ENCODE results near the gene PDGFA. TPM values are rescaled to one million over a fixed set of nuclear protein-coding genes. Genes with fewer than 3 reads are reported as not detected.

PDGFA gene
- 1 to 10 TPM; 9.4 to 9.9 TPM for total RNA-seq

DNA sequence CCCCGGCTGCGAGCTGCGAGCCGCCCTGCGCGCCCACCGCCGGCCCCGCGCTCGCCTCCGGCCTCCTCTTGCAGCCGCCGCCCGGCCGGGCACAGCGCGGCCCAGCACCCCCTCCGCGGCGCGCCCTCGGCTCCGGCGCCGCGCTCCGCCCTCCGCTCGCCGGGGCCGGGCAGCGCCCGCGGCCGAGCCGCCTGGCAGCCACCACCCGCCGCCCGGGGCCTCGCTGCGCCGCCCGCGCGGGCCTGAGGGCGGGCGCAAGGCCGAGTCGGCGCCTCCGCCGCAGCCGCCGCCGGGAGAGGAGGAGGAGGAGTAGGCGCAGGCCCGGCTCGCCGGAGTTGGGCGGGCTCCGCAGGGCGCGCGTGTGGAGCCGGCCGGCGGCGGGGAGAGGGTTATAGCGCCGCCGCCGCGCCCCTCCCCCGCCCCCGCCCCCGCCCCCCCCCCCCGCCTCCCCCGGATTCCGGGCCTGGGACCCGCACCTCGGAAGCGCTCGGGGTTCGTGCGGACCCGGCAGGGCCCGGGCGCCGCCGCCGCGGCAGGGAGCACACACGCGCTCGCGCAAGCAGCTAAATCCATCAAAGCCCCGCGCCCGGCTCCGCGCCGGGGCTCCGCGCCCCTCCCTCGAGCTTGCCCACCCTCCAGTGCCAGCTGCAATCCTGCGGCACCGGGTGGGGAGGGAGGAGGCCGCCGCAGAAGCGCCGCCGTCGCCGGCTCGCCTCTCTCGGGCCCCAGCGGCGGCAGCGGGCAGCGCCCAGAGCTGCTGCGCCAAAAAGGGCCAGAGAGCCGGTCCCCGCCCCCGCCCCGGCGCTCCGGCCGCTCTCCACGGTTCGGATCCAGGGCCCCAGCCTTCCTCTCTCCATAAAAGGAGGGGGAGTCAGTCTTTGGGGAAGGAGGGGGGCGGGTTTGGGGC lies at the start of gene PDGFA:
Gene PDGFA (minus strand): TSS at position 363 of the 907 bp plus-strand sequence. CDS start 845 bp downstream, outside the sequence.
- ChIA-PET POLR2A (no interaction called here), CTCF (interaction anchor here (1.2 kb wide), 1 partner anchor 61 kb away, joined by 3 read pairs; no protein-coding TSS in a partner anchor)

DNA sequence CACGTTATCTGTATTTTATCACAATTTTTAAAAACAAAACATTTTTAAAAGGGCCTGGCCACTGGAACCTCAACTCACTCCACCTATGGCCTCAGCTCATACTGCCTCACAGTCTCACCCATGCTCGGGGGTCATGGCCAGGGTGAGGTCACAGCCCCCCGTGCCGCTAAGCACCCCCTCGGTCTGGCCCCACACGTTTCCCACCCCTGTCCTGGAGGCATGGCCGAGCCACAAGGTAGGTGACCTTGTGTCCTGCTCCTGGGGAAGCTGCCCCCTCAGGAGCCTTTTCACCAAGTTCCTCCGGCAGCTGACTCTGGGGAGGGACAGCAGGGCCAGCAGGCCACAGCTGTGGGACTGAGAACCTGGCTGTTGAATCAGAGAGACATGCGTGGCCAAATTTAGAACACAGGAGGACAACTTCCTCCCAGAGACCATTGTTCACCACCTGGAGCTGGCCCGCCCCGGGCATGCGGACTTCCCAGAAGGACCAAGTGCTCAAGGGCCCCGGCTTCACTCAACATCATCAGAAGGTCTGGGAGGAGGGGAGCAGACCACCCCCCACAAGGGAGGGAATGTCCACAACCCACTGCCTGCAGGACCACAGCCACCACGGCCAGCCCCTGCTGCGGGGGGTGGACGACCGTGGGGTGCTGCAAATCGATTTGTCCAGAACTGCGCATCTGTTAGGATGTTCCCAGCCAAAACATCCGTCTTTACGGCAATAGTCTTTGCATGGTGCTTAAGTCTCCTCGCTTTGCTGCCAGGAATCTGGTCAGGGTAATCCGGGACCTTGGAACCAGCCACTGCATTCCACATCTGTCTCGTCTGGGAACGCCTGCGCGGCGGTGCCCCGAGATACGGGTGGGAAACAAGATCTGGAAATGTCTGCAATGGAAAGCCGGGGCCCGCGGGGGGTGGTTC lies 48.6 kb upstream of the PDGFA start:
- ChIA-PET POLR2A (no interaction called here), CTCF (no interaction called here)

DNA sequence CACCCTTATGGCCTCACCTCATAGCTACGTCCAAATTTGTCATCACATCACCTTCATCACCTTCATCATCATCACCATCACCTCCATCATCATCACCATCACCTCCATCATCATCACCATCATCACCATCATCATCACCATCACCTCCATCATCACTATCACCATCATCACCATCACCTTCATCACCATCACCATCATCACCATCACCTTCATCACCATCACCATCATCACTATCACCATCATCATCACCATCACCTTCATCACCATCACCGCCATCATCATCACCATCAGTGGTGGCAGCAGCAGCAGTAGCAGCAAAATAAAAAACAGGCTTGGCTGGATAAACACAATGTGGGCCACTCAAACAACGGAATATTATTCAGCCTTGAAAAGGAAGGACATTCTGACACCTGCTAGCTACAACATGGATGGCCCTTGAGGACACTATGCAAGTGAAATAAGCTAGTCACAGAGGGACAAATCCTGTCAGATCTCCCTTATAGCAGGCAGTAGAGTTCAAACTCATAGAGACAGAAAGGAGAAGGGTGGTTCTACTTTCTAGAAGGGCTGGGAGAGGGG lies 47.7 kb upstream of the PDGFA start:
- CTCF ChIA-PET: no interaction called here
- POLR2A ChIA-PET: no interaction called here

DNA sequence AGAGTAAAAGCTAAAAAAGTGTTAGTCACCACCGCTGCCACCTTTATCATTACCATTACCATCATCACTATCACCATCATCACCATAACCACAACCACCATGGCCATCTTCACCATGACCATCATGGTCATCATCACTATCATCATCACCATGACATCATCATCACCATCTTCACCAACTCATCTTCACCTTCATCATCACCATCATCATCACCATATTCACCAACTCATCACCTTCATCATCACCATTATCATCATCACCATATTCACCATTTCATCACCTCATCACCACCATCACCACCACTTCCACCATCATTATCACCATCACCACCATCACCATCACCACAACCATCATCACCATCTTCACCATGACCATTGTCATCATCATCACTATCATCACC lies 46.5 kb upstream of the PDGFA start:
- CTCF ChIA-PET: no interaction called here
- POLR2A ChIA-PET: no interaction called here

DNA sequence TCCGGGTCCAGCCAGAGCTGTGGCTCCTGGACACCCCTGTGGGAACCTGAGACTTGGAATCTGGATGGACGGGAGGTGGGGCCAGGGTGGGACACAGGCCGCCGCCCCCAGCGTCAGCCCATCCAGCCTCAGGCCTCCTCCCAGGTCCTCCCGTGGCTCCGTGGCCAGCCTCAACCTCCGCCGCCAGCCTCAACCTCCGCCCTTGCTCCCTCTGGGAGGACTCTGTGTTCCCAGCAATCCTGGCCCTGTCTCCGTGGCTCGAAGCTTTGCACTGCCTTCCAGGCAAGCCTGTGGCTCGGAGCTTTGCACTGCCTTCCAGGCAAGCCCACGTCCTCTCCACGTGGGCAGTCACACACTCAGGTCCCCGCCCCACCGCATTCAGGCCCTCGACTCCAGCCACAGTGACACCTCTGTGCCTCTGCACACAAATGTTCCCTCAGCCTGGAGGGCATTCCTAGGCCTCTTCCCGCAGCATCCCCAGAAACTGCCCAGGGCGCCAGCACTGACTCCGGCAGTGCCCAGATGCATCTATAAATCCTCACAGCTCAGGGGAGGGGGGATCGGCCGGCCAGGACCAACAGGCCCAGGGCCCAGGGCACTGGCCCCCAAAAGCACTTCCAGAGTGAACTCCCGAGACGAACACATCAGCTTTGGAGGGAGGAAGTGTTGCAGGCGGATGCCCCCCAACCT lies 44.7 kb upstream of the PDGFA start:
- POLR2A ChIA-PET: no interaction called here
- CTCF ChIA-PET: no interaction called here

DNA sequence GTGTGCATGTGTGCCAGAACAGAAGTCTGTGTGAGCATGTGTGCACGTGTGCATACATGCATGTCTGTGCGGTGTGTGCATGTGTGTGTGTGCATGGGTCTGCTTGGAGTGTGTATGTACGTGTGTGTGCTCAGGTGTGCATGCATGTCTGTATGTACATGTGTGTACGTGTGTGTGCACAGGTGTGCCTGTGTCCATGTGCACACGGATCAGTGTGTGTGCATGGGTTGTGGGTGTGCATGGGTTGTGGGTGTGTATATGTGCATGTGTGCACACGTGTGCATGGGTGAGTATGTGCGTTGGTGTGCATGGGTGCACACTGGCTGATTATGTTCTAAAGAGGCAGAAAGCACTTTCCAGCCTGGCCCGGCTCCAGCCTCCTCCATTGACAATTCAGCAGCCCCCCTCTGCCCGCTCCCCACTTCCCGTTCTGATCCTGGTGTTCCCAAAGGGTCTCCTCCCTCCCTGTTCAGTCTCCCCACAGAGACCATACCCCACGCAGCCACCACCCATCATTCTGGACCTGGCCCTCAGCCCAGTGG lies 44.1 kb upstream of the PDGFA start:
- ChIA-PET POLR2A (no interaction called here), CTCF (no interaction called here)

DNA sequence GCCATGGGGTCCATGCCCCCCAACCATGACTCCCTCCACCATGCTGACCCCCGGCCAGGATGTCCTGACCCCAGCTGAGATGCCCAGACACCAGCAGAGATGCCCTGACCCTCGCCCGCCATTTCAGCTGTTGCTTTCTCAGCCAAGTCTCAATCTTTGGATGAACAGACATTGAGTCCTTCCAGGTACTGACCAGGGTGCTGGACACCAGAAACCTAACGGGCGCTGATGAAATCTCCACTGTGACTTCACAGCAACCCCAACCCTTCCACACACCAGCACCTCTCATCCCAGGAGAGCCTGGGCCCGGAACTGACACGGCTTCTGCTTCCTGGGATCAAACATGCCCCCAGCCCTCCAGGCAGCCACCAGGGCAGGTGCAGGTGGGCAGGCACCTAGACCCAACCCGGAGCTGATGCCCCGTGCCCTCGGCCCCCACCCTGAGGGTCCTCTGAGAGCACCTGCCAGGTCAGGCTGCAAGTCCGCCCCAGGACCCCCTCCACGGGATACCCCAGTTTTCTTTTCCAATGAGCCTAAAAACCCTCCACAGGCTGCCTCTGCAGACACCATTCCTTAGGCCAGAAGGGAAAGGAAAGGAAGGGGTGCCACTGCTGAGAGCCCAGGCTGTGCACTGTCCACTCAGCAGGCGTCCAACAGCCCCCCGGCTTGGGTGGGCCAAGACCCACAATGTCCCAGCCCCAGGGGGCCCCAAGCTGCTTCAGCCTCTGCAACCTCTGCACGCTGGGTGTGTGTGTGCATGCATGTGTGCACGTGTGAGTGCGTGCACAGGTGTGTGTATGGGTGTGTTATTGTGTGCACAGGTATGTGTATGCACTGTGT lies 43.4 kb upstream of the PDGFA start:
- ChIA-PET POLR2A (no interaction called here), CTCF (no interaction called here)

DNA sequence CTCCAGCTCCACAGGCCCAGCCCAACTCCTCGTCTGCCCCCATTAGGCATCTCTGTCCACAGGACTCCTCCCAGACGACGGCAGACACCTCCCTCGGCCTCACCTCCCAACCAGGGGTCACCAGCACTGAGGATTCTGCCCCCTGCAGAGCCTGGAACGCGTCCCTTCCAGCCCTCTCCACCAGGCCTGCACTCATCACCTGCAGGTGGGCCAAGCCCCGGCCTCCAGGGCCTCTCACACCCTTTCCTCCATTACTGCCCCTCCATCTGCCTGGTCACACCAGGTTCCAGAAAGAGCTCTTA lies 42.7 kb upstream of the PDGFA start:
- ChIA-PET POLR2A (no interaction called here), CTCF (no interaction called here)

DNA sequence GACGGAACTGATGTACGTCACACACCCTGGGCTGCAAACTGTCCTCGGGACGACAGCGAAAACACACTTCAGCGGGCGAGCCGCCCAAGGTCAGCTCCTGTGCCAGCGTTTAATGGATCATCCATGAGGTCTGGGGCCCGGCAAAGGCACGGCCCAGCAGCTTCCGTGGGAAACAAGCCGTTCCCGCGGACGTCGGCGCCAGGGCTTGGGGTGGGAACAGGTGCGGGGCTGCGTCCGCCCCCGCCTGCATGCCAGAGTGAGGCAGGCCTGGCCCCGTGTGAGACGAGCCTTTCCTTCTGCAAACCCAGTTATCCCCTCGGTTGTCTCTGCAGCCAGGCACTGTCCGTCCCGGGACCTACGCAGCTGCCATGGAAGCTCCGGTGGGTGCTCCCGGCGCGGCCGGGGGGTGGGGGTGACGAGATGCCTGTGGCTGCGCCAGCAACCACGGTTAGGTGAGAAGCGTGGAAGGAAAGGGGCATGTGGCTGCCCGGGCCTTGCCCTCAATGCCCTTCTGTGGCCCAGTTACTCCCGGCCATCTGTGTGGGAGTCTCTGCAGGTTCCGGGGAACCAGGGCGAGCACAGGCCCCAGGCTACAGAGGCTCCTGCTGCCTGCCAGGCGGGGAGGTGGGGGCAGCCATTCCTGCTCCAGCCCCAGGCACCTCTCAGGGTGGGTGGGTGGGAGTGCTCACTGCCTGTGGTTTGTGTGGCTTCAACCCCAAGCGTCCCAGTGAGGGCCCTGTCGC lies 42.2 kb upstream of the PDGFA start:
- POLR2A ChIA-PET: no interaction called here

DNA sequence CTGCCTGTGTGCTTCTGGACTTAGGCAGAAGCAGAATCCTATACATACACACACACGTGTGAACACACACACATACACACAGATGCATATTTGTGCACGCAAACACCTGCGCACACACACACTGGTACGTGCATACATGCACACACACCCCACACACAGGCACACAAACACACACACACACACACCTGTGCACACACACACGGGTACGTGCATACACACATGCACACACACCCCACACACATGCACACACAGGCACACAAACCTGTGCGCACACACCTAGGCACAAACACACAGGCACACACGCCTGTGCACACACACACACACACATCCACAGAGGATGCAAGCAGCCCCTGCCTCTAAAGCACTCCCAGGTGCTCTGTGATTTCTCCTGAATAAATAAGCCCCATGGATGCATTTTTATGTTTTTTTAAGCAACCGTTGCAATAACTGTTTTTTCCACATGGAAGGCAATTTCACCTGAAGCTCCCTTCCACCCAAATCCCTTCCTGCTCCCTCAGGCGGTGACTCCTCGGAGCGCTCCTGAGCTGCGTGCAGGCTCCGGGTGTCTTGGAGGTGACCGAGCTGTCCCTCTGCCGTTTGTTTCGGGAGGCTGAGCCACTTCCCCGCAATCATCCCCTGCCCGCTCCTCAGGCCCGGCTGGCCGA lies 41.5 kb upstream of the PDGFA start:
- CTCF ChIA-PET: no interaction called here
- POLR2A ChIA-PET: interaction anchor here (0.6 kb wide), 1 partner anchor 25 kb away, joined by 3 read pairs; no protein-coding TSS in a partner anchor

More for the DNA sequence above, 42.2 kb upstream of the PDGFA start:
- CTCF ChIA-PET: no interaction called here

DNA sequence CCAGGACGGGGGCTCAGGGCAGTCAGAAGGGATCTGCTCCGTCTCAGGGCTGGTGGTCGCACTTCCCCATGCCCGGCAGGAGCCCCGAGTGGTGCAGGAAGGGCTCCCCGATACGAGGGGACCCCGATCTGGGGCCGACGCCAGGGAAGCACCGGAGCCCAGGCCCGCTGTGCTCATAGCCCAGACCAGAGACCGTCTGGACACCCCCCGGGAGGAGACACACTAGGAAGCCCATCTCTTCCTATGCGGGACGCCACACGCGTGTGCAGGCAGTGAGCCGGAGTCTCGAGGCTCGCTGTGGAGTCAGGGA lies 39.7 kb upstream of the PDGFA start:
- CTCF ChIA-PET: no interaction called here
- POLR2A ChIA-PET: no interaction called here

DNA sequence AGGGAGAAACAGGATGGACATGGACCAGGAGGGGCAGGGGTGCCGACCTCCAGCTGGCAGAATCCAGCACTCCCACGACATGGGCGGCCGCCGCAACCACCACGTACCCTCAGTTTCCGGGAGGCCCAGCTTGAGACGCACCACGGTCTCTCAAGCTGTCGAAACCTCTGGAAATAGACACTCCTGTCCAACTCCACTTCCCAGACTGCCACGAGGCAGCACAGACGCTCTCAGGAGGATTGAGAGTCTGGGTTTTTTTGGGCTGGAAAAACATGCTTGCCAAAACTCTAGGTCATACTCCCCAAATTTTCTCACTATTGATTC lies 37.9 kb upstream of the PDGFA start:
- CTCF ChIA-PET: no interaction called here
- POLR2A ChIA-PET: no interaction called here

DNA sequence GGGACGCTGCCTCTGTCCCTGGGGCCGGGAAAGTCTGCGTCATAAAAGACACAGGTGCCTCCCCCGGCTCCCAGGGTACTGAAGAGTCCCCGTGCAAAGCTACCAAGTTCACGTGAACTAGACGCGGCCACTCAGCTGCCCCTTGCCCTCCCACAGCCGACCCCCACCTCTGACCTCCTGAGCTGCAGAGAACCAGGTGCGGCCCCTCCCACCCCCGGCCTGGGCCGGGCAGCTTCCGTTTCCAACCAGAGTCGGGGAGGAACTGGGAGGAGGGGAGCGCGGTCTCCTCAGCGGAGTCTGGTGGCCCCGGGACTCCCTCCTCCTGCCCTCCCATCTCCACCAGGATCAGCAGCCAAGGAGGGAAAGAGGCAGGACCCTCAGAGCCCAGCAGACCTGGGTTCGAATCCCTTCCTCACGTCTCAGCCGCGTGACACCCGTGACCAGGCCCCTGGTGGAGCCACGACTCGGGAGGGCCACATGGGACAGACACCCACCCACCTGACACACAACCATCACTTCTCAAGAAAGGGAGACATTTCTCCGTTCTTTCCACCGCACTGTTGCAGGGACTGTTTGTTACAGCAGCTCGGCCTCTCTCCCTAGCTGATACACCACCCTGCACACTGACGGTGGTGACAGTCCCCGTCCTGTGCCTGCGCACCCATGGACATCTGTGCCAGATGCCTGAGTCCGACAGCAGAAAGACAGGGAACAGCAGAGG lies 37.4 kb upstream of the PDGFA start:
- ChIA-PET CTCF (no interaction called here), POLR2A (no interaction called here)

DNA sequence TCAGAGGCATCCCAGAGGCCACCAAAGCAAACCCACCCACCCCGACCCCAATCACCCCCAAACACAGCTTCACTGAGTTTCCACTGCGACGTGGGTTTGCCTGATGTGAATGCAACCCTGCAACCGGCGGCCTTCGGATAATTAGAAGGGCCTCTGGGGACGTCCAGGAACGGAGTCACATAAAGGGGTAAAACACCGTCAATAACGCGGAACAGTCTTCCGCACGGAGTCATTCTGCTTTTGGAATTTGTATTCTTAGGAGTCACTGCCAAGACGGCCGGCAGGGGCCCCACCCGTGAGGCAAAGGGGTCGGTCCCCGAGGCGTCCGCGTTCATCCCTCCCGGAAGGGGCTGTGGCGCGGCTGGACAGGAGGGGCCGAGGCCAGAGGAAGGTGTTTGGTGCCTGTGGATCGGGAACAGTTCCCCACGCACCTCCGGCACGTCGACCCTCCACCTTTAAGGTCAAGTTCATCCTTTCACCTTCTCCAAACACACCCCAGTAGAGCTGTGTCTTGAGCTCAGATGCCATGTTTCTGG lies 36.7 kb upstream of the PDGFA start:
- POLR2A ChIA-PET: no interaction called here
- CTCF ChIA-PET: no interaction called here

DNA sequence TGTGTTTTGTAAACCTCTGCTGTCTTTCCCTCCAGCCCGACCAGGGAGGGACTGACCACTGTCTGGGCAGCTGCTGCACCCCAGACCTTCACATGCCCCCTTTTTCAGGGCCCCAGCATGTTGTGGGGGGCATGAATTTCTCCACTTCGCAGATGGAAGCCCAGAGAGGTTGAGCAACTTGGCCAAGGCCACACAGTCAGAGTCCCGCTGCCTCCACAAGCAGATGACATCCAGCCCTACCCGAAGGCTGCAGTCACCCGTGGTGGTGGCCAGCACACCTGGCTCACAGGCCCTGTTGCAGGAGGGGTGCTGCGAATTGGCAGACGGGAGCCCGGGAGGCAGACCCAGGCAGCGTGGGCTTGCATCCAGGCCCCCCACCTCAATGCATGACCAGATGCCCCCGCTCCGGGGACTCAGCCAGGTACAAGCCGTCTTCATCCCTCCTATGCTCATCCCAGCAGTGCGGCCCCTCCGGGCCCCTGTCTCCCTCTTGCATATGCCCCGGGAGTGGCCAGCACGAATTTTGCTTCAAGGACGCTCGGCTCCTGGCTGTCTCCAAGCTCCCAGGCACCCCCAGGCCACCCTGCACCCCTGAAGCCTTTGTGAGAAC lies 36.0 kb upstream of the PDGFA start:
- POLR2A ChIA-PET: no interaction called here
- CTCF ChIA-PET: no interaction called here

DNA sequence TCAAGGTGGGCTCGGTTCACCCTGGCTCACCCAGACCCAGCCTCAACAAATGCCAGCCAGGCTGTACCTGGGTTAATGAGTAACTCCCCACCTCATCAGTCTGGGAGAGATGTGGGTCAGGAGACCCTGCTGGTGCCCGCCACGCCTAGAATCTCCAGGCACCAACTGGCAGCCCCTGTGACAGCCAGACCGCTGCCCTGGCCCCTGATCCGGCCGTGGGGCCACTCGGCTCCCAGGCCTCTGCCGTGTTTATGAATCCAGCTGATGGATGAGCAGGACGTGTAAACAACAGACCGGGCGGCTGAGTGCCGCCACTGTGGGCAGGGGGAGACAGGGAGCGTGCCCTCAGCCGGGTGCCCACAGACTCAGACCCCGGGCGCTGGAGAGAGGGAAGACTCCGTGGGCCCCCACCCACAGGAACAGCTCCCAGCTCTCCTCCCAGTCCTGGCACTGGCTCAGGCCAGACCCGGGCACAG lies 34.0 kb upstream of the PDGFA start:
- ChIA-PET CTCF (no interaction called here), POLR2A (no interaction called here)
